Testis (tissue), 3 donors: Measurements from ENCODE around the gene MTX2. TPM values are rescaled to one million over a fixed set of nuclear protein-coding genes. Genes with fewer than 3 reads are reported as not detected.

Source experiments
- DNase-seq: peaks from one replicate; pipeline ENCODE4 v3.0.0-alpha.2; 2019
- H3K27ac ChIP-seq, 2 donors: fragments of 200-600 bp; sonication (generic); one replicate each; pipeline ENCODE4 v1.5.1; 2019
- H3K27me3 ChIP-seq: fragments of 200-600 bp; sonication (generic); one replicate; pipeline ENCODE4 v1.5.1; 2019
- H3K36me3 ChIP-seq: fragments of 200-600 bp; sonication (generic); one replicate; pipeline ENCODE4 v1.5.1; 2017; ENCODE audit warnings: low read depth; ENCODE audit errors: missing control alignments
- H3K4me1 ChIP-seq: fragments of 200-600 bp; sonication (generic); one replicate; pipeline ENCODE4 v1.5.1; 2019
- H3K4me3 ChIP-seq, 2 donors: fragments of 200-600 bp; sonication (generic); one replicate each; pipeline ENCODE4 v1.5.1; 2017 to 2019
- H3K9me3 ChIP-seq: fragments of 200-600 bp; sonication (generic); one replicate; pipeline ENCODE4 v1.5.1; 2017
- POLR2A ChIP-seq: fragments of 450-650 bp; IDR thresholded peaks from one replicate; pipeline ENCODE4 v1.6.1; 2017; ENCODE audit warnings: antibody characterized with exemption, mild to moderate bottlenecking, moderate library complexity
- WGBS, 2 donors: methylation state at CpG; one replicate each; pipeline ENCODE4 v1.1.5; 2018; 5-methylcytosine and 5-hydroxymethylcytosine counted together
- intact Hi-C: fragments of 100-400 bp; cut with DNase I; formaldehyde crosslinking; loops from one replicate; pipeline ENCODE4 v1.15.1; 2023; ENCODE audit warnings: low total_unique reads
- polyA plus RNA-seq: library from polyadenylated mRNA; stranded (reverse); fragments of 350-450 nt; fragmentation: Illumina TruSeq; extraction: RNeasy Lipid Tissue Mini Kit (QIAGEN cat#74804); gene quantifications from one replicate; pipeline ENCODE4 v1.2.3, GENCODE V29; 2014; ENCODE audit warnings: low read depth, low replicate concordance; ENCODE audit not compliant: insufficient read depth
- total RNA-seq, 2 donors: library from RNA; depleted of rRNA; stranded (reverse); fragments of >200 nt; gene quantifications; one replicate each; pipeline ENCODE4 v1.2.3, GENCODE V29; 2016
- TF ChIP-seq, protein P1 (sequence below), 3 experiments: fragments of 450-650 bp in 2 of 3; fragments of 200-600 bp in 1 of 3; sonication (generic) in 1 of 3; IDR thresholded peaks; one replicate each; pipeline ENCODE4 v1.5.1; 2016 to 2019; ENCODE audit warnings: antibody characterized with exemption in 3 of 3, mild to moderate bottlenecking in 2 of 3, moderate library complexity in 1 of 3

The MTX2 gene
- total and polyA plus RNA-seq, 3 donors from 2014 or later = 58.0 to 155 (median 61.1) TPM

DNA sequence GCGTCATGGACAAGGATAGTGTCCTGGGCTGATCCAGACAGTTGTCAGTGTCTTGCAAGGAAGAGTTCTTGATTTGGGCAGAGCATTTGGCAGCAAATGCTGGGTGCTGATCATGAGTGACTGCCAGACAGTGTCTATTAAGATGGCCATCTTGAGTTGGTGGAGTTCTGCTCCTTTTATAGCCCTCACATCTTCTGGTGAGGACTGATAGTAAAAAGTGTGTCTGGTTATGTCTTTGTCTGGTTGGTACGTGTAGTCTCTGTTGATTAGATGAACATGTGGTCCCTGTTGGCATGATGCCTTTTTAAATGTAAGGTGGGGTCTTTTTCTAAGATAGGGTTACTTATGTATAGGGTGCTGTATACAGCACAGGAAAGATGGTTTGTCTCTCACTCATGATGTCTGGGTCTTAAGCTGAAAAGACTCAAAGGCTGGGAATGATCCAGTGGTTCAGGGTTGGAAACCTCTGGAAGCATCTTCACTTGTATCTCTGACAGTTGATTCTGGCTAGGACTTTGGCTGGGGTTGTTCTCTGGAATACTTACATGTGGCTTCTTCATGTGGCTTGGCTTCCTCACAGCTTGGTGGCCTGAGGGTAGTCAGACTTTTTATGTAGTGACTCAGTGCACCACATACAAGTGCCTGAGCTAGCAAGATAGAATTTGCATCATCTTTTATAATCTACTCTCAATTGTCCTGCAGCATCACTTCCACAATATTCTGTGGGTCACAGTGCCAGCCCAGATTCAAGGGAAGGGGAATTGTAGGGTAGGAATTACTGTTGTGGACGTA, 11.8 kb downstream of the MTX2 start:
- Histone ChIP-seq H3K27me3 (no peaks in the 10 kb centered on the region), H3K9me3 (no peaks in the 10 kb centered on the region), H3K27ac (no peak overlapping the region), H3K4me3 (no peak overlapping the region), H3K36me3 (no peaks in the 10 kb centered on the region), H3K4me1 (no peaks in the 10 kb centered on the region)
- TF ChIP-seq POLR2A = no peak
- TF ChIP-seq, protein P1, sequence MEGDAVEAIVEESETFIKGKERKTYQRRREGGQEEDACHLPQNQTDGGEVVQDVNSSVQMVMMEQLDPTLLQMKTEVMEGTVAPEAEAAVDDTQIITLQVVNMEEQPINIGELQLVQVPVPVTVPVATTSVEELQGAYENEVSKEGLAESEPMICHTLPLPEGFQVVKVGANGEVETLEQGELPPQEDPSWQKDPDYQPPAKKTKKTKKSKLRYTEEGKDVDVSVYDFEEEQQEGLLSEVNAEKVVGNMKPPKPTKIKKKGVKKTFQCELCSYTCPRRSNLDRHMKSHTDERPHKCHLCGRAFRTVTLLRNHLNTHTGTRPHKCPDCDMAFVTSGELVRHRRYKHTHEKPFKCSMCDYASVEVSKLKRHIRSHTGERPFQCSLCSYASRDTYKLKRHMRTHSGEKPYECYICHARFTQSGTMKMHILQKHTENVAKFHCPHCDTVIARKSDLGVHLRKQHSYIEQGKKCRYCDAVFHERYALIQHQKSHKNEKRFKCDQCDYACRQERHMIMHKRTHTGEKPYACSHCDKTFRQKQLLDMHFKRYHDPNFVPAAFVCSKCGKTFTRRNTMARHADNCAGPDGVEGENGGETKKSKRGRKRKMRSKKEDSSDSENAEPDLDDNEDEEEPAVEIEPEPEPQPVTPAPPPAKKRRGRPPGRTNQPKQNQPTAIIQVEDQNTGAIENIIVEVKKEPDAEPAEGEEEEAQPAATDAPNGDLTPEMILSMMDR (IDR thresholded peaks at IDR 0.05) = no peak
- no peak for DNase-seq
- intact Hi-C loops = no loop called here
- WGBS, 2 donors = 94 to 97% methylated on average over 3 of the region's 3 CpGs

DNA sequence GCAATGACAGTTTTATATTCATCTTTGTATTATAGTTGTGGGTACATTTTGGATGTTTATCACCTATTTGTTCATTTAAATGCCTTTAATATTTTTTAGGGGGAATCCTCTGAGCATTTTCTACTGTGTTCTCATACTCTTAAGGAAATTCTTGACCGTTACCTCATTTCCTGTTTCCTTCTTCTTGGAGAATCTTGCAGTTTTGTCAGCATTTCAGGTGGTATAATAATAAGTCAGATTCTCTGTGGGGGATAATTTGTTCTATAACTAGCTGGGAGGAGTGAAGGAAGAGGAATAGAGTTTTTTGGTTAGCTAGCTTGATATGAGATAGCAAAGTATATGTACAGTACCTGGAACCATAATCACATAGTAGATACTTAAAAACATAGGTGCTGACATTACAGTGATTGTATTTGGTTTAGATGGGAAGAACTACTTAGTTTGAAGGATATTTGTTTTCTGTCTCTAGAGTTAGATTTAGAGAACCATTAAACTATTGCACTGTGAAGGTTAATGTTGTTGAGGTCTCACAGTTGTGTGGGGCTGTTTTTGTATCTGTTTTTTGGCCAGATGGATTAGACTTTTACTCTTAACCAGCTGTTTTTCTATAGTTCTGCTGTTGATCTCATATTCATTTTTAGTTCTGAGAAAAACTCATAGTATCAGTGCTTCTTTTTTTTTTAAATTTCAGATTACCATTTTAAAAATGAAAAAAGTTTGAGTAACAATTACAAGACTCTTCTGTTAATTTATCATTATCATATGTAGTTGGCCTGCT, 14.2 kb downstream of the MTX2 start:
- Histone ChIP-seq H3K9me3 (no peaks in the 10 kb centered on the region), H3K4me1 (no peaks in the 10 kb centered on the region), H3K4me3 (no peak overlapping the region), H3K27ac (no peak overlapping the region), H3K27me3 (no peaks in the 10 kb centered on the region), H3K36me3 (no peaks in the 10 kb centered on the region)
- no peak for DNase-seq
- WGBS, 2 donors = 85 to 98% methylated on average over 1 of the region's 1 CpG
- TF ChIP-seq POLR2A = no peak
- TF ChIP-seq, protein P1 (IDR thresholded peaks at IDR 0.05) = no peak
- intact Hi-C loops = no loop called here

DNA sequence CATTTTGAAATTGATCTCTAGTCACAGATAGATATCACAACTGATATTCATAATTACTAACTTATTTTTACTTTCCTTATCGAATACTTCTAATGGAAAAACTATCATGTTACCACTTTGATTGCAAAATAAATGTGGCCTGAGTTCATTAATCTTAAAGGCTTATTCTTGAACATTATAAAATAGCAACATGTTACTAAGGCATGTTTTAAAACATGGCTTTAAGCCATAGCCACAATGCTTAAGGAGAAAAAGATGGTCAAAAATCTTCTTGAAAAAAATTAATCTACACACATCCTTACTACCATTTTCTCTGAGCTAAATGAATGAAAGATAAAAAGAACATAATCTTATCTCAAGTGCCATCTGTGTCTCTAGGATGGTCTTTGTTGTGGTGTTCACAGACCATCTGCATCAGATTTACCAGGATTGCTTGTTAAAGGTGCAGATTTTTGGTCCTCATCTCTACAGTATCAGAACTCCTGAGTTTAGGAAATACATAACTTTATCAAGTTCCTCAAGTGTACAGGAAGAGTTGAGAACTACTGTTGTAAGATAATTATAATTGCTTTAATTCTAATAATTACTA, 15.3 kb downstream of the MTX2 start:
- intact Hi-C loops = no loop called here
- H3K4me3 ChIP-seq = no peak overlapping the region
- WGBS, 2 donors = 88 to 89% methylated on average over 1 of the region's 1 CpG
- no peak for DNase-seq
- no peaks in the 10 kb centered on the region for H3K27me3 ChIP-seq
- no peaks in the 10 kb centered on the region for H3K9me3 ChIP-seq
- H3K36me3 ChIP-seq = no peaks in the 10 kb centered on the region
- no peak overlapping the region for H3K27ac ChIP-seq
- H3K4me1 ChIP-seq = no peaks in the 10 kb centered on the region
- TF ChIP-seq POLR2A = no peak
- TF ChIP-seq, protein P1 (IDR thresholded peaks at IDR 0.05) = no peak

DNA sequence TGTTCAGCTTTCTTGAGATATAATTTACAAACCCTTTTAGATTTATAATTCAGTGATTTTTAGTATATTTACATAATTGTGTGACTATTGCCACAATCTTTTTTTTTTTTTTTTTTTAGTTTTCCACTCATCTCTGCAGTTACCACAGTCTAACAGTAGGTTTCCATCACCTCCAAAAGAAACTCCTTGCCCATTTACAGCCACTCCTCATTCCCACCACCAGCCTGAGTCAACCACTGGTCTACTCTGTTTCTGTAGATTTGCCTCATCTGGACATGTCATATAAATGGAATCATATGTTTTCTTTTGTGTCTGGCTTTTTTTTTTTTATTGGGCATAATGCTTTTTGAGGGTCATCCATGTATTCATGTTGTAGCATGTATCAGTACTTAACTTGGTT, 16.1 kb downstream of the MTX2 start:
- H3K36me3 ChIP-seq = no peaks in the 10 kb centered on the region
- DNase-seq = no peak
- H3K4me1 ChIP-seq = no peaks in the 10 kb centered on the region
- no peaks in the 10 kb centered on the region for H3K9me3 ChIP-seq
- intact Hi-C loops = no loop called here
- no peak overlapping the region for H3K4me3 ChIP-seq
- TF ChIP-seq, protein P1 (IDR thresholded peaks at IDR 0.05) = no peak
- no peak for TF ChIP-seq POLR2A
- no peaks in the 10 kb centered on the region for H3K27me3 ChIP-seq
- no peak overlapping the region for H3K27ac ChIP-seq
